C1 segment of cervical spinal cord (tissue), 14 donors: ENCODE results near the gene MTUS2.

Experiments
- DNase-seq, 14 donors: peaks; one replicate each; lab custom pipeline; 2025; lab: John Stamatoyannopoulos, UW

The MTUS2 gene

DNA sequence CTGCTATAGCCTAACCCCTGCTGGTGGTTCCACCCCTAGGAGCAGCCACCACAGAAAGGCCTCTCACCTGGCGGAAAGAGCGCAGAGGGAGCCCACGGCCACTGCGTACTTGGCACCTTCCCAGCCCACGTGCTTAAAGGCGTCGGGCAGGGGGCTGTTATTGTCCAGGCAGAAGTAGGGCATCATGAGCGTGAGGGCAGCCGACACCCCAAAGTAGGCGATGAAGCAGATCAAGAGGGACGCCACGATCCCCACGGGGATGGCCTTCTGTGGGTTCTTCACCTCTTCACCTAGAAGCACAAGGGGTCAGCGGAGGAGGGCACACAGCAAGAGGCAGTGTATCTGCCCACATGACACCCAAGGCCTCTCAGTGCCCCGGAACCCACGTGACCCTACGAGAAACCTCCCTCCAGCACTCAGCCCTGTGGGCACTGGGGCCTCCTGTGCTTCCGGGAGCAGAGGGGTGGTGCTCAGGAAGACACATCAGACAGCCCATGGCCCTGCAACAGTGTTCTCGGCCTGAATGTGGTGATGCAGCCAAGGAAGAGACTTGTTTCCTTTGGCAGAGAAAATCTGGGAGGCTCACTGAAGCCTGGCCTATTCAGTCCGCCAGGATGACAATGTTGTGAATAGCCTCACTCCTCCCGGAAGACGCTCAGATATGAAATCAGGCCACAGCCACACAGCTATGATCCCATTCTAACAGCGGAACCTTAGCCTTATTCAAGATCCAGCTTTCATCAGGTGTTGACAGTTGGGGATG is 703.2 kb downstream of the MTUS2 start:
- no peak for DNase-seq

- DNase-seq, result no peak
These were observed 704.0 kb downstream of the MTUS2 start for GRCh38 chr13:29524176-29524575.

GRCh38 chr13:29524641-29525040 is 704.5 kb downstream of the MTUS2 start:
- no peak for DNase-seq

DNA sequence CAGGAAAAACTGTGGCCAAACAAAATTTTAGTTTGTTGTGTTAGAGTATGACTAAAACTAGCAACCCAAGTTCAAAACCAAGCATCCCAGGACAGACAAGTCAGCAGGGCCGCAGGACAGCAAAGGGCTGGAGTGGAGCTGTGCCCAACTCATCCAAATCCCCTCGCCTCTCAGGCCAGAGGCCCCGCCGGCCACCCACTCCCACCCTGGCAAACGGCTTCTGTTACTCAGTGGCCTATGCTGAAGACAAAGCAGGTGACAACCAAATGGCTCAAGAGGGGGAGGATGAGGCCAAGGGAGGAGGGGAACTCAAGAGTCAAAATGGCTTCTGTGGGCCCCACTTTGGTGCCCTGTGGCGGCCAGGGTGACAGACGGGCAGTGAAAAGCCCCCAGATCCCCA is 705.6 kb downstream of the MTUS2 start:
- DNase-seq, result no peak

DNA sequence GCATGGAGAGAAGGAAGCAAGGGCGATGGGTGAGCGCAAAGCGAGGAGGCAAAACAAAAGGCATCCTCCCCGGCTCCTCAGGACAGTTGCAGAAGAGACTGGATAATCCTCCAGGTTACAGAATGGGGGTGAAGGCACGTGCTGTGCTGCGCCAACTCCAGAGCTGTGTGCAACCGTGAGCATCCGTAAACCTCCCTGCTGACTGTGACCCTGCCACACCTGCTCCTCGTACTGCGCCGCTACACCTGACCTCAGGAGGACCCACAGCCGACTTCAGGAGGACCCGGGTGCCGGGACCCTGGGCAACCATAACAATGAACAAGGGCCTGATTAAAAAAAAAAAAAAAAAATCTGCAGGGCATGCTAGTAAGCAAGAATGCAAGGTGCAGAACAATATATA is 706.6 kb downstream of the MTUS2 start:
- DNase-seq, result no peak

GRCh38 chr13:29527511-29527910 is 707.4 kb downstream of the MTUS2 start:
- DNase-seq, result no peak

GRCh38 chr13:29527916-29528315 is 707.8 kb downstream of the MTUS2 start:
- no peak for DNase-seq

GRCh38 chr13:29529754-29530153 is 709.6 kb downstream of the MTUS2 start:
- DNase-seq, result no peak

DNA sequence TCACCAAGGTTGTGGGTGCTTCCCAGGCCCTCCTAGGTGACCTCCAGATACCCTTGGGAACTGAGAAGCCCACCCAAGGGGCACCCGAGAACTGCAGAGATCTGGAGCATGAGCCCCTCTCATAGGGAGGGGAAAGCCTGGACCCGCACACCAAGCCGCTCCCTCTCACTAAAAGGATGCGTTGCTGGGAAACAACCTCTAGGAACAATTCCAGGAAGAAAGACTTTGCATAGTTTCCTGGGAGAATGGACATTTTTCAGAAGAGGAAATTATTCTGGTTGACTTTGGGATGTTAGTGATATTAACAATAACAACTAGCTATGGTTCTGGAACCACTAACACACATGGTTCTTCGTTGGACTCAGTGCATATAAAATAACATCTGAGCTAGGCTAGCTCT is 710.8 kb downstream of the MTUS2 start:
- no peak for DNase-seq

- DNase-seq, result no peak
These were observed 712.0 kb downstream of the MTUS2 start for GRCh38 chr13:29532116-29532515.

GRCh38 chr13:29532821-29533220 is 712.7 kb downstream of the MTUS2 start:
- no peak for DNase-seq

GRCh38 chr13:29534083-29534482 is 713.9 kb downstream of the MTUS2 start:
- no peak for DNase-seq

DNA sequence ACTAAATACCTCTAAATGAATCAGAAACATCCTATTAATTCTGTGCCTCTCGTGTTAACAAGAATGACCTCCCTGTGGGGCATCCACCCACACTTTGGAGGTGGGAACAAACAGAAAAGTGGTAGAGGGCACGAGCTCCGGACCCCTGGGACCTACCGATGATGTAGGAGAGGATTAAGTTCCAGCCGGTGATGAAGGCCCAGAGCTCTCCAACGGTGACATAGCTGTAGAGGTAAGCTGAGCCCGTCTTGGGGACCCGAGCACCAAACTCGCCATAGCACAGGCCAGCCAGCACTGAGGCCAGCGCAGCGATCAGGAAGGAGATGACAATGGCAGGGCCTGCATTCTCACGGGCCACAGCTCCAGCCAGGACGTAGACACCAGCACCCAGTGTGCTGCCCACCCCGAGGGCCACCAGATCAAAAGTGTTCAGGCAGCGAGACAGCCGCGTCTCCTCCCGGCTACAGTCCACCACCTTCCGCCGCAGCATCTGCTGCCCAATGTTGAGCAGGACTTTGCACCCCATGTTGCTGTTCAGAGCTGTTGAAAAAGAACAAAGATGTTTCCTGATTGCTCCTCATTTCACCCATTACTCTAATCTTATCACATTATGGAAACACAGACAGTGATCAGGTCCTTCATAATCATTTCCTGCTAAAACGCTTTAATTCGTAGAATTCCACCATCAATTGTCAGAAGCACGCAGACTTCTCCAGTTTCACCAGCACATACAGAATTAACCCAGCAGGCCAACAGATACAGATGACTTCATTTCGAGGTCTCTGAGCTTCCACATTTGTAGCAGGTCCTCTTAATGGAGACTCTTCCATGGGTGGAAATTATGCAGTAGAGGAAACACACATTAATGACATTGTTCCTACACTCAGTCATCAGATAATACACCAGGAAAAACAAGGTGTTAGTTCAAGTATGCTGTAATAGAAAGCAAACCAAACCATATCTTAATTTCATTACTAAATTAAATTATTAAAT is 715.8 kb downstream of the MTUS2 start:
- DNase-seq, result no peak

DNA sequence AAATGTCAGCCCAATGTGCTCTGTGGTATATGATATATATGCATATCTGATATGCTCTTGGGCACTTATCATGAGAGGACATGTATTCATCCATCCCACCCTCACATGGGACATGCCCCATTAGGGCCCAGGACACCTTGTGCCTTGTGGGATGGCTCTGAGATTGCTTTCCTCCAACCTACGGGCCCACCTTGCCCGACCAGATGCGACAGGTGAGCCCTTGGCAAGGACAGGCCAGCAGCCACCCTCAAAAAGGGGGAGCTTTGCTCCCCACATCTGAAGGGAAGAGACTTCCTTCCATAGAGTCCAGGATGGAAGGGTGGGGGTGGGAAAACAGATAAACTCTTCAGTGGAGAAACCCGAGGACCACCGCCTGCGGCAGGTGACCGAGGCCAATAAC is 716.7 kb downstream of the MTUS2 start:
- no peak for DNase-seq

- DNase-seq, result peak in 1 of 14 donors; percentile 29
These were observed 717.9 kb downstream of the MTUS2 start for GRCh38 chr13:29537736-29538651.

DNA sequence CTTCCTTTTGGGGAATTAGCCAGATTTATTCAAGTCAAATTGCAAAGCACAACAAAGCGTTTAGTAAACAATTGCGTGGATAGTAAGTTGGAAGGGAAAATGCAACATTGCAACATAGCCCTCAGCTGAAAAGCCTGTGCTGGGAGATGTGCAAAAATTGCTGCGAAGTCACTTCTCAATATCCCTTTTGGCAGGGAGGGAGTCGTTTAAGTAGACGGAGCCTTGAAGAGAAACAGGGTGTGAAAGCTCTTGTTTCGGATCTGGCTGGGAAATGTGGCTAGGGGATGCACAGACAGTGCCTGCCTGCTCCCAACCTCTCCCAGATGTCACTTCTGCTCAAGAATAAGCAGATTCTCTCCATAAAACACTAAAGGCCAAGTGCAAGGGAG is 718.5 kb downstream of the MTUS2 start:
- DNase-seq, result no peak

GRCh38 chr13:29539856-29540255 is 719.7 kb downstream of the MTUS2 start:
- DNase-seq, result no peak

DNA sequence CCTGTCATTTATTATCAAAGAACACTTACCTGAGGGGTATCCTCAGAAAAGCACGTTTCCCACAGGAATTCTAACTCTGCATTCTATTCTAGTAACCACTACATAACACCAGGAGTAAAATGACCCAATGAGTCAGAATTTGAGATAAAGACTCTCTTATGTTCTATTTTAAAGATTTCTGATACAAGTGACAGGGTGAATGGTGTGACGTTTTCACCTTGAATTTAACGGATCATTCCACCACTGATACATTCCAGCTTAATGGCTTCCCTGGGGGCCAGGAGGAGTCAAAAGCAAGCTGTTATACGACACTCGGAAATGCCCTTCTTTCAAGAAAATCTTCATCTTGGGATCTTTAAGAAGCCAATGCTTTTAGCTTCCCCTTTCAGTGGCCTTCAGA is 720.2 kb downstream of the MTUS2 start:
- DNase-seq, result no peak

DNA sequence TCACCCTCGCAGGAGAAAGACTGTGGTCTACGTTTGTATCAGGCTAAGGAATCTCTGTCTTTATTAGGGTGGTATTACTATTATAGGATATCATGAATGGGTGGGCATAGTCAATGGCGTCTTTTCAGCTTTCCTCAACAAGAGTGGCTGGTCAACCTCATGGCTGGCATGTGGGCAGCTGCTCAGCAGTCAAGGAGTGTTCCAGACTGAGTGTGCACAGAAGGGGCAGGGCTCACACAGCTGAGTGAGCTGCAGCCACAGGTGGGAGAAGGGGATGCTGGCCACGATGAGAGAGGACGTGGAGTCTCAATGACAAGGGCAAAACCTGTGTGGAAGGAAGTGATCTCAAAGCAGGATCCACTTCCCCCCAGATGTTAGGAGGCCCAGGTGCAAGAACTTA is 720.7 kb downstream of the MTUS2 start:
- DNase-seq, result no peak

DNA sequence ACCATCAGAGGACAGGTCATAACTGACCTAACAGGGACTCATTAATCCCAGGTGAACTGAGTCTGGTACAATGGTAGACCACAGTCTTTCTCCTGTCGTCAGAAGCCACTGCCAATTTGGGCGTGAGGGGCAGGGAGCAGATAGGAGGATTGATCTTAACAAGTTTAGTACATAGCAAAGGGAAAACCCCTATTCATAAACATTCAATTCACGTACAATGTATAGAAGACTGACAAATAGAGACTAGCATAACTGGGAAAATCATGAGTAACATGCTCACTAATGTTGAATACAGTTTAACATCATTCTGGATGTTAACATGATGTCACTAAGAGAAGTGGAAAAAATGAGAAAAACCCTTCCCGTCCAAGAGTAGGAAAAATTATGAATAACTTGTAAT is 721.3 kb downstream of the MTUS2 start:
- DNase-seq, result no peak

GRCh38 chr13:29542381-29542780 is 722.2 kb downstream of the MTUS2 start:
- DNase-seq, result no peak
